ENCODE measurements around the gene SPACA5.
"Not testable (repeated sequence)": the region's sequence is repeated elsewhere in the genome, so short reads cannot be mapped to it uniquely, and the experiment has no call there.

GRCh38 chrX:48009445-48009960, 2.7 kb downstream of the SPACA5 start:
- TF ChIP-seq MYNN (CRISPR knock-in tag; IDR thresholded peaks at IDR 0.05; ENCODE audit: low read depth); ZNF460 (CRISPR knock-in tag; IDR thresholded peaks at IDR 0.05; ENCODE audit: borderline replicate concordance); JUN (CRISPR knock-in tag; IDR thresholded peaks at IDR 0.05); ZFY (CRISPR knock-in tag; IDR thresholded peaks at IDR 0.05); ZNF598 (CRISPR knock-in tag; IDR thresholded peaks at IDR 0.05; ENCODE audit: borderline replicate concordance); SCMH1 (CRISPR knock-in tag; IDR thresholded peaks at IDR 0.05; ENCODE audit: borderline replicate concordance): not testable (repeated sequence)
- TF ChIP-seq, protein P1, sequence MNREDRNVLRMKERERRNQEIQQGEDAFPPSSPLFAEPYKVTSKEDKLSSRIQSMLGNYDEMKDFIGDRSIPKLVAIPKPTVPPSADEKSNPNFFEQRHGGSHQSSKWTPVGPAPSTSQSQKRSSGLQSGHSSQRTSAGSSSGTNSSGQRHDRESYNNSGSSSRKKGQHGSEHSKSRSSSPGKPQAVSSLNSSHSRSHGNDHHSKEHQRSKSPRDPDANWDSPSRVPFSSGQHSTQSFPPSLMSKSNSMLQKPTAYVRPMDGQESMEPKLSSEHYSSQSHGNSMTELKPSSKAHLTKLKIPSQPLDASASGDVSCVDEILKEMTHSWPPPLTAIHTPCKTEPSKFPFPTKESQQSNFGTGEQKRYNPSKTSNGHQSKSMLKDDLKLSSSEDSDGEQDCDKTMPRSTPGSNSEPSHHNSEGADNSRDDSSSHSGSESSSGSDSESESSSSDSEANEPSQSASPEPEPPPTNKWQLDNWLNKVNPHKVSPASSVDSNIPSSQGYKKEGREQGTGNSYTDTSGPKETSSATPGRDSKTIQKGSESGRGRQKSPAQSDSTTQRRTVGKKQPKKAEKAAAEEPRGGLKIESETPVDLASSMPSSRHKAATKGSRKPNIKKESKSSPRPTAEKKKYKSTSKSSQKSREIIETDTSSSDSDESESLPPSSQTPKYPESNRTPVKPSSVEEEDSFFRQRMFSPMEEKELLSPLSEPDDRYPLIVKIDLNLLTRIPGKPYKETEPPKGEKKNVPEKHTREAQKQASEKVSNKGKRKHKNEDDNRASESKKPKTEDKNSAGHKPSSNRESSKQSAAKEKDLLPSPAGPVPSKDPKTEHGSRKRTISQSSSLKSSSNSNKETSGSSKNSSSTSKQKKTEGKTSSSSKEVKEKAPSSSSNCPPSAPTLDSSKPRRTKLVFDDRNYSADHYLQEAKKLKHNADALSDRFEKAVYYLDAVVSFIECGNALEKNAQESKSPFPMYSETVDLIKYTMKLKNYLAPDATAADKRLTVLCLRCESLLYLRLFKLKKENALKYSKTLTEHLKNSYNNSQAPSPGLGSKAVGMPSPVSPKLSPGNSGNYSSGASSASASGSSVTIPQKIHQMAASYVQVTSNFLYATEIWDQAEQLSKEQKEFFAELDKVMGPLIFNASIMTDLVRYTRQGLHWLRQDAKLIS (CRISPR knock-in tag; IDR thresholded peaks at IDR 0.05): not testable (repeated sequence)
